ENCODE results near the gene SEZ6L2. TPM values are rescaled to one million over a fixed set of nuclear protein-coding genes. Genes with fewer than 3 reads are reported as not detected.

SEZ6L2 gene
- total and polyA plus RNA-seq, 2 of the 13 experiments (the other 11 are each of a cell fraction or from before 2014, with no cell fraction given): 14.9 to 16.9 TPM

DNA sequence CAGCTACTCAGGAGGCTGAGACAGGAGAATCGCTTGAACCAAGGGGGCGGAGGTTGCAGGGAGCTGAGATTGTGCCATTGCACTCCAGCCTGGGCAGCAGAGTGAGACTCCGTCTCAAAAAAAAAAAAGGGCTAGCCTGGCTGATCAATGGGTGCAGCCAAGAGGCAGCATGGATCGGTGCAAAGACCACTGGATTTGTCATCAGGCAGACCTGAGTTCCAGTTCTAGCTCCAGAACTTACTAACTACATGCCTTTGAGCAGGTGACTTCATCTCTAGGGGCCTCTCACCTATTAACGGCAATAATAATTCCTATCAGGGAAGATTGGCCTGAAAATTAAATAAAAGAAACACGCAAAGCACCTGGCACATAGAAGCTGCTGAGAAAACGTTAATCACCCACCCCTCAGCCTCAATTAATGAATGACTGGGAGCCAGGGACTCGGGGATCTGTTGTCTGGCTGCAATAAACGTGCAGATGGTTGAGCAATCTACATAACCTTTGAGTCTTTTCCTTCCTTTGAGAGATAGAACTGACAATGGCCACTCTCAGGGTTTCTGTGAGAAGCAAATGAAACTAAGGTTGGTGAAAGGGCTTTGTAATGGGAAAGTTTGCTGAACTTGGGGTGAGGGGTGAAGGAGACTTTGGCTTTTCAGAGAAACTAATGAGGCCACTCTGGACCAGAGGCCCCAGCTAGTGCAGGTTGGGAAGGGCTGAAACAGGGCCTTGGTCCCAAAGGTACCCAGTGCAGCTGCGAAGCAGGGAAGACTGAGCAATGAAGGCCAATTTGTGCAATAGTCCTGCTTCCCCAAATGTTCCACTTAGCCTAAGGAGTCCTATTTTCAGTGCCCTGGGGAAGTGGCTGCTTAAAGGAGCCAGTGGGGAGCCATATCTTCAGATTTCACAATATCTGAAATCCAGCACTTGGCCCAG, 7.6 kb downstream of the SEZ6L2 start (continued):
- no peak for TF ChIP-seq ZNF34 (CRISPR knock-in tag; IDR thresholded peaks at IDR 0.05; ENCODE audit: borderline replicate concordance)
- no peak for TF ChIP-seq MEIS1 (CRISPR knock-in tag; IDR thresholded peaks at IDR 0.05; ENCODE audit: borderline replicate concordance)
- peak; percentile 81 for TF ChIP-seq ZMYM2 (CRISPR knock-in tag; IDR thresholded peaks at IDR 0.05)
- peak; percentile 84; the same call in 1 of the 2 replicates for TF ChIP-seq WIZ (CRISPR knock-in tag; IDR thresholded peaks at IDR 0.05)
- TF ChIP-seq ZNF503 (CRISPR knock-in tag; IDR thresholded peaks at IDR 0.05): peak; percentile 46; the same call in 1 of the 2 replicates
- TF ChIP-seq ATF6 (CRISPR knock-in tag; conservative IDR thresholded peaks at IDR 0.05): no peak
- TF ChIP-seq TCF7L2 (IDR thresholded peaks at IDR 0.05; ENCODE audit: low read depth, low read length): no peak
- TF ChIP-seq MIER3 (CRISPR knock-in tag; IDR thresholded peaks at IDR 0.05; ENCODE audit: borderline replicate concordance): 0 out of 2 replicates have a peak, but pooled peaks have one; percentile 32
- TF ChIP-seq U2AF1 (optimal IDR thresholded peaks at IDR 0.05; ENCODE audit: low read depth, low read length): no peak
- TF ChIP-seq ZNF317 (CRISPR knock-in tag; IDR thresholded peaks at IDR 0.05): no peak
- no peak for TF ChIP-seq SSRP1 (CRISPR knock-in tag; IDR thresholded peaks at IDR 0.05)
- TF ChIP-seq ZNF713 (CRISPR knock-in tag; IDR thresholded peaks at IDR 0.05): no peak
- no peak for TF ChIP-seq ZNF367 (CRISPR knock-in tag; IDR thresholded peaks at IDR 0.05; ENCODE audit: borderline replicate concordance)
- no peak for TF ChIP-seq CCDC6 (CRISPR knock-in tag; IDR thresholded peaks at IDR 0.05)
- peak; percentile 76 for TF ChIP-seq ARNTL (CRISPR knock-in tag; IDR thresholded peaks at IDR 0.05)
- no peak for TF ChIP-seq TRAFD1 (CRISPR knock-in tag; IDR thresholded peaks at IDR 0.05; ENCODE audit: borderline replicate concordance)
- TF ChIP-seq GATAD1 (CRISPR knock-in tag; IDR thresholded peaks at IDR 0.05): no peak
- TF ChIP-seq MEF2D (CRISPR knock-in tag; IDR thresholded peaks at IDR 0.05): no peak
- TF ChIP-seq CC2D1A (CRISPR knock-in tag; IDR thresholded peaks at IDR 0.05): no peak
- TF ChIP-seq ZBTB3 (CRISPR knock-in tag; IDR thresholded peaks at IDR 0.05; ENCODE audit: borderline replicate concordance, low read depth): no peak
- TF ChIP-seq BHLHE40 (IDR thresholded peaks at IDR 0.05; ENCODE audit: low read length): peak; percentile 93
- no peak for TF ChIP-seq ZNF761 (CRISPR knock-in tag; conservative IDR thresholded peaks at IDR 0.05)
- no peak for TF ChIP-seq POLR2AphosphoS5 (IDR thresholded peaks at IDR 0.05; ENCODE audit: low read depth, low read length)
- TF ChIP-seq, protein P1, sequence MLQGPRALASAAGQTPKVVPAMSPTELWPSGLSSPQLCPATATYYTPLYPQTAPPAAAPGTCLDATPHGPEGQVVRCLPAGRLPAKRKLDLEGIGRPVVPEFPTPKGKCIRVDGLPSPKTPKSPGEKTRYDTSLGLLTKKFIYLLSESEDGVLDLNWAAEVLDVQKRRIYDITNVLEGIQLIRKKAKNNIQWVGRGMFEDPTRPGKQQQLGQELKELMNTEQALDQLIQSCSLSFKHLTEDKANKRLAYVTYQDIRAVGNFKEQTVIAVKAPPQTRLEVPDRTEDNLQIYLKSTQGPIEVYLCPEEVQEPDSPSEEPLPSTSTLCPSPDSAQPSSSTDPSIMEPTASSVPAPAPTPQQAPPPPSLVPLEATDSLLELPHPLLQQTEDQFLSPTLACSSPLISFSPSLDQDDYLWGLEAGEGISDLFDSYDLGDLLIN (CRISPR knock-in tag; IDR thresholded peaks at IDR 0.05; ENCODE audit: borderline replicate concordance): no peak

Data from HepG2 (cell line).